ENCODE measurements around the gene BOD1L1.

BOD1L1 gene

GRCh38 chr4:13529128-13529919, 98.2 kb downstream of the BOD1L1 start:
- Mint-ChIP-seq H3K27ac (peak overlapping the region; percentile 89 to 93), H3K4me1 (peaks cover 58% of the 10 kb centered on the region), H3K9me3 (peaks cover 0 to 5% of the 10 kb centered on the region in 2 donors), H3K27me3 (peaks cover 93% of the 10 kb centered on the region), H3K4me3 (peak overlapping the region; percentile 71 to 82)
- peak in 1 of 2 donors; percentile 19 for DNase-seq
- no peak for ATAC-seq

GRCh38 chr4:13528821-13529127, 98.8 kb downstream of the BOD1L1 start:
- H3K27ac Mint-ChIP-seq, result peak overlapping the region; percentile 89 to 93
- H3K4me3 Mint-ChIP-seq, result peak overlapping the region; percentile 71 to 82
- peaks cover 93% of the 10 kb centered on the region for H3K27me3 Mint-ChIP-seq
- peaks cover 0 to 10% of the 10 kb centered on the region in 2 donors for H3K9me3 Mint-ChIP-seq
- peaks cover 57% of the 10 kb centered on the region for H3K4me1 Mint-ChIP-seq
- ATAC-seq, result no peak
- no peak for DNase-seq

- H3K27ac Mint-ChIP-seq, result peak overlapping the region; percentile 89 to 93
- DNase-seq, result peak; percentile 54 to 71
- peak; percentile 80 for ATAC-seq
- H3K27me3 Mint-ChIP-seq, result peaks cover 93% of the 10 kb centered on the region
- peaks cover 0 to 12% of the 10 kb centered on the region in 2 donors for H3K9me3 Mint-ChIP-seq
- H3K4me1 Mint-ChIP-seq, result peaks cover 59% of the 10 kb centered on the region
- H3K4me3 Mint-ChIP-seq, result peak overlapping the region; percentile 79 to 82
These were observed 99.3 kb downstream of the BOD1L1 start for GRCh38 chr4:13527981-13528820.

DNA sequence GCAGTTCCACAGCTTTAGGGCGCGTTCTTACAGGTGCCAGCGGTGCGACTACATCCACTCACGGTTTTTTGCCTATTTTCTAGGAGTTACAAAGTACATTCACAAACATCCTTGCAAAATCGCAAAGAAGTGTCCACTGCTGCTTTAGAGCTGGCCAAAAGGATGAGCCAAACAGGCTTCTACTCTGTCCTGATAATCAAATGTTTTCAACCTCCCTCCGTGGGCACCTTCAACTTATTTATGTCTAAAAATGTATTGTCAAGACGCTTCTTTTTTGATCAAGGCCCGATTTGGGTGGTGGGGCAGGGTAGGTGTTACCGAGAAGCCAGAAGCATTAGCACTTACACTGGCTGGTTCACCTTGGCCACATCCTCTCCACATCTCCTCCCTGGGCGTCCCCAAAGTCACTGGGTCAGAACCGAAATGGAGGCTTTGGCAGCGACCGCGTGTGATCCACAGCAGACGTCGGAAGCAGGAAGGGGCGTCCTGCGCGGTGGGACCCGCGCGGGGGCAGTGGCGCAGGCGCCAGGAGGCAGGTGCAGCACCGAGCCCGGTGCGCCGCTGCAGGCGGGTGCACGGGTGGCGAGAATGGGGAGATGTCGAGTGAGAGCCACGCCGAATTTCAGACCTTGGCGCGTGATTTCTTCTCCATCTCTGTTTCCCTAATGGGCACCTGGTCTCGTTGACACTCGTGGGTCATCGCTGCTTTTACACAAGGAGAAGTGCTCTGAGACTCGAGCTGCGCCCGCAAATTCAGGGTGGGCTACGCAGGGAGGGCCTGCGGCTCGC, 100.1 kb downstream of the BOD1L1 start:
- Mint-ChIP-seq H3K4me1 (peaks cover 67% of the 10 kb centered on the region), H3K4me3 (peak overlapping the region; percentile 79 to 82), H3K9me3 (peaks cover 0 to 12% of the 10 kb centered on the region in 2 donors), H3K27me3 (peaks cover 93% of the 10 kb centered on the region), H3K27ac (peak overlapping the region in 1 of 2 donors; percentile 49)
- DNase-seq (peak in 1 of 2 donors; percentile 38), ATAC-seq (peak; percentile 59)

DNA sequence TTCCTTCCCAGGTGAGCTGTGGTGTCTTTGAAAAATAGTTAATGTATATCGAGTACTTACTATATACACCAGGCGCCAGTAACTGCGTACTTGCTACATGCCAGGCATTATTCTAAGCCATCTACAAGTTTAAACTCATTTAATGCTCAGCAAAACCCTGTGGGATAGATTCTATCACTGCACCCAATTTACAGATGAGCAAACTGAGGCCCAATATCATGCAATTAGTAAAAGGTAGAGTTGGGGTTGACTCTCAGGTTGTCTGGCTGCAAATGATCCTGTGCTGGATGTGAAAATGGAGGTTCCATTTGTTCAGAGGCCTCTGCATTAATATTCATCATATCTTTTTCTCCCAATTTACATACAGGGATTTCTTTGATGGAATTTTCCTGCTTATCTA, 100.9 kb downstream of the BOD1L1 start:
- H3K9me3 Mint-ChIP-seq, result peaks cover 0 to 12% of the 10 kb centered on the region in 2 donors
- H3K27me3 Mint-ChIP-seq, result peaks cover 93% of the 10 kb centered on the region
- no peak for ATAC-seq
- no peak for DNase-seq
- H3K4me3 Mint-ChIP-seq, result no peak overlapping the region
- peaks cover 70% of the 10 kb centered on the region for H3K4me1 Mint-ChIP-seq
- no peak overlapping the region for H3K27ac Mint-ChIP-seq

DNA sequence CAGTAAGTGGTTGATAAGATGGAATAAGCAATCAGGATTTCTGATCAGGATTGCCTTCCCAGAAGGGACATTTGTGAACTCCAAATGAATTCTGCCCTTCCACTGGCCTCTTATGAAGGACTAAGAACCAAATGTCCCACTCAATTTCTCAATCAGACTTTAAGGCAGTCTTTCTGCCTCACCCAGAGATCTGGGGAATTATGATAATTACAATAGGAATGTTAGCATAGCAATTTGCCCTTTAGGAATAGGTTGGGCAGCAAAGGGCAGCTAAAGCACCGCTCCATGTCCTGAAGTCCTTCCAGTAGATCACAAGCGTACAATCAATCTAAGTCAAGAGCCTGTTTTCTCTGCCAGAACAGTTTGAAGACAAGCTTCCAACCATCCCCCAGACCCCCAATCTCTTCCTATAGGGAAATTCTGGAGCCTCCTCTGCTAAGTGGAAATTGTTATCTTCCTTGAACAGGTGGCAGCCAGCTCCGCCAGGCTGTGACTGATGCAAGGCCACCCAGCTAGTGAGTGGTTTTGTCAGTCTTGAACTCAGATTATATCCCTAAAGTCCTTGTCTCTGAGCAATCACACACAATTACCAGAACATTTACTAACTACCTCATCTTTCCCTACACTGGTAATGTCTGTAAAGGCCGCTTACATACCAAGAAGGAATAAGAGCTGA, 101.8 kb downstream of the BOD1L1 start:
- DNase-seq (no peak), ATAC-seq (no peak)
- Mint-ChIP-seq H3K27ac (no peak overlapping the region), H3K4me3 (no peak overlapping the region), H3K27me3 (peaks cover 85% of the 10 kb centered on the region), H3K9me3 (peaks cover 0 to 12% of the 10 kb centered on the region in 2 donors), H3K4me1 (peaks cover 61% of the 10 kb centered on the region)

DNA sequence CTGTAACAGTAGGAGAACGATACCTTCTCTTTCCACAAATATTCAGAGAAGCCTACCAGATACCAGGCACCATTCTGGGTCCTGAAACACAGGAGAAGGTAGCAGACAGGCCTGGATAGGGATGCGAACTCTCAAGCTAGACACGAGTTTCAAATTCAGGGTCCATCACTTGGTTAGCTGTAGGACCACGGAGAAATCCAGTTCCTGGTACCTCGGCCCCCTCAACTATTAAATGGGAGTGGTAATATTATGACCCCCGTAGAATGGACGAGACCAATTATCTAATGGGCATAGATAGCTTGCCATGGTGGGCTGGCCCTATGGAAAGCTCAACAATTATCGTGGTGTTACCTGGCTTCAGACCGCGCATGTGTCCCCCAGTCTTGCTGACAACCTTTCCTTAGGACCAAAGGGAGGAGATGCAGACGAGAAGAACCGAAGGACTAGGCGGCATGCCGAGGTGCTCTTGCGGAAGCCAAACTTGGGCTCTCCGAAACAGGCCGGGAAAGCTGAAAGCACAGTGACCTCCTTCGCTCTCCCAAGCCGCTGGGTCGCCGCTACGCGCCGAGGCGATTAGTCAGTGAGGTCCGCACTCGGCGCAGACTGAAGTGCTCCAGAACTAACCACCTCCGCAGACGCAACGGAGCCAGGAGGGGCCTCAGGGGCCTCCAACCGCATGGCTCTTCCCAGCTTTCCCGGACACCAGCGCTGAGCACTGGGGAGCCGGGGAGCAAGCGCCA, 102.9 kb downstream of the BOD1L1 start:
- Mint-ChIP-seq H3K4me3 (peak overlapping the region in 1 of 2 donors; percentile 35), H3K4me1 (peaks cover 51% of the 10 kb centered on the region), H3K27me3 (peaks cover 75% of the 10 kb centered on the region), H3K9me3 (peaks cover 0 to 12% of the 10 kb centered on the region in 2 donors), H3K27ac (no peak overlapping the region)
- DNase-seq, result peak in 1 of 2 donors; percentile 0
- no peak for ATAC-seq

- Mint-ChIP-seq H3K27me3 (peaks cover 74% of the 10 kb centered on the region), H3K4me1 (peaks cover 42% of the 10 kb centered on the region), H3K9me3 (peaks cover 0 to 12% of the 10 kb centered on the region in 2 donors), H3K27ac (peak overlapping the region in 1 of 2 donors; percentile 27), H3K4me3 (peak overlapping the region in 1 of 2 donors; percentile 82)
- DNase-seq (peak in 1 of 2 donors; percentile 11), ATAC-seq (no peak)
These were observed 103.7 kb downstream of the BOD1L1 start for GRCh38 chr4:13523591-13524503.

DNA sequence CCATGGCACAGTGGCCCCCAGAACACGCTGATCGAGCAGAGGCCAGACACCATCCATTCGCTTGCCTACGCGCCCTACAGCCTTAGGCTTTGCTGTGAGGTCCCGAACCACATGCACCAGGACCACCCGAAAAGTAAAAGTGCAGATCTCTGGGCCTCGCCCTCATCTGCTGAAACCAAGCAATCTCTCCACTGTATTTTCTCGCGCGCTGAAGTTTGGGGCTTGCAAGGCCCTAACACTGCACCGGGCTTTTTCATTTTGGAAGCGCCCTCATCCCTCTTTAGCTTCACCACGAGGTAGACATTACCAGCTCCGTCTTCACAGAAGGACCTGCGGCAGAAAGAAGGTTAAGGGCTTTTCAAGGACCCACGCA, 104.4 kb downstream of the BOD1L1 start:
- Mint-ChIP-seq H3K27ac (no peak overlapping the region), H3K4me1 (peaks cover 35% of the 10 kb centered on the region), H3K27me3 (peaks cover 70% of the 10 kb centered on the region), H3K9me3 (peaks cover 0 to 12% of the 10 kb centered on the region in 2 donors), H3K4me3 (peak overlapping the region; percentile 55 to 82)
- ATAC-seq (peak; percentile 4), DNase-seq (peak in 1 of 2 donors; percentile 12)

DNA sequence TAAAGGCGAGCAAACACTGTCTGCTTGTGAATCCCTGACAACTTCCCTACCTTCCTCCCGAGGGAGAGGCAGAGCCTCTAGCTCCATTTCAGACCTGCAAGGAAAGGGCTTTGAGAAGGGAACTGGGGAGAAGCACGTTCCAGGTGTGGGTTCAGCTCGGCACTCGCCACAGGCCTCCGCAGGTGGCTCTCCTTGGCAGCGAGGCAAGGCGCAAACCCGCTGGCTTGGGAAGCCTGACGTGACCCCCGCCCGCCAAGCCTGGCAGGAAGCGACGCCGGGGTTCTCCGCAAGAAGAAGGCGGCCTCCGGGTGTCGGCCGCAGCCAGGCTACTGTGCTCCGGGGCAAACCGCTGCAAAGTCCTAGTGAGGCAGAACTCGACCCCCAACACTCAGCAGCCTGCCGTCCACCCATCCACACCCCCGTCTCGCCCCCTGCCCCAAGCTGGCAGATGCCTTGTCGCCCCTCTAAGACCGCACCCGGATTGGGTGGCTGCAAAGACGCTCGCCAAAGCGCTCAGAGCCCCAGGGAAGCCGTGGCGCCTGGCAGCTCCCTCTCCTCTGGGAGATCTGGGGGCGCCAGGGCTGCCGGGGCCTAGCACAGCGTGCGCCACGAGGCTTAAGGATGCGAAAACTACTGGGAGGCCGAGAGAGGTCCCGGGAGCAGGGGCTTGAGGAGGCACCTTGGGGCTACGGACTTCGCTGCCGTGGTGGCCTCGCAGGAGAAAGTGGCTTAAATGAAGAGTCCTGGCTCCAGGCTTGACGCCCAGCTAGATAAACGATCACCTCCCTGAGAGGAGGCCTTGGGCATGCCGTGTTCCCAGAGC, 105.0 kb downstream of the BOD1L1 start:
- ATAC-seq, result peak; percentile 71
- peaks cover 67% of the 10 kb centered on the region for H3K27me3 Mint-ChIP-seq
- H3K4me3 Mint-ChIP-seq, result peak overlapping the region; percentile 55 to 82

GRCh38 chr4:13521047-13521446, 106.5 kb downstream of the BOD1L1 start:
- no peak overlapping the region for H3K4me3 Mint-ChIP-seq
- H3K27me3 Mint-ChIP-seq, result peaks cover 57% of the 10 kb centered on the region
- H3K27ac Mint-ChIP-seq, result no peak overlapping the region
- DNase-seq (no peak), ATAC-seq (no peak)
- H3K9me3 Mint-ChIP-seq, result peaks cover 0 to 12% of the 10 kb centered on the region in 2 donors
- H3K4me1 Mint-ChIP-seq, result peaks cover 24% of the 10 kb centered on the region

More for the DNA sequence above, 105.0 kb downstream of the BOD1L1 start:
- Mint-ChIP-seq H3K27ac (no peak overlapping the region), H3K4me1 (peaks cover 29% of the 10 kb centered on the region), H3K9me3 (peaks cover 0 to 12% of the 10 kb centered on the region in 2 donors)
- peak; percentile 37 to 42 for DNase-seq
